ENCODE data around the gene STIMATE.

DNA sequence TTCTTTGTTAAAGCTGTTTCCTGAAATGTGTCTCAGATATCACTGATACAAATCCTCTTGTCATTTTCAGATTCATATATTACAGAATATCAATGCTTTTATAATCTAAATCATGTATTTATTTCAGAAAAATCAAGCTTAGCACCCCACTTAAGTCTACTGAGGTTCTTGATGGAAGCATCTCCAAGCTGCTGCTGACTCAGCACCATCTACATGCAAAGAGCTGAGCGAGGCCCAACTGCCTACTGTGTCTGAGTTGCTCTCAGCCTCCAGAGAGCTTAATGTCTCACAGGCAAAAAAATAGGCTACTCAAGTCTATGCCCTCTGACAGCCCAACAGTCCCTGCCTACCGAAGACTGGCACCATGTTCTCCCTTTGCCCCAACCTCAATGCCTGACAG is 29.2 kb upstream of the STIMATE start:
- TF ChIP-seq, protein P1, sequence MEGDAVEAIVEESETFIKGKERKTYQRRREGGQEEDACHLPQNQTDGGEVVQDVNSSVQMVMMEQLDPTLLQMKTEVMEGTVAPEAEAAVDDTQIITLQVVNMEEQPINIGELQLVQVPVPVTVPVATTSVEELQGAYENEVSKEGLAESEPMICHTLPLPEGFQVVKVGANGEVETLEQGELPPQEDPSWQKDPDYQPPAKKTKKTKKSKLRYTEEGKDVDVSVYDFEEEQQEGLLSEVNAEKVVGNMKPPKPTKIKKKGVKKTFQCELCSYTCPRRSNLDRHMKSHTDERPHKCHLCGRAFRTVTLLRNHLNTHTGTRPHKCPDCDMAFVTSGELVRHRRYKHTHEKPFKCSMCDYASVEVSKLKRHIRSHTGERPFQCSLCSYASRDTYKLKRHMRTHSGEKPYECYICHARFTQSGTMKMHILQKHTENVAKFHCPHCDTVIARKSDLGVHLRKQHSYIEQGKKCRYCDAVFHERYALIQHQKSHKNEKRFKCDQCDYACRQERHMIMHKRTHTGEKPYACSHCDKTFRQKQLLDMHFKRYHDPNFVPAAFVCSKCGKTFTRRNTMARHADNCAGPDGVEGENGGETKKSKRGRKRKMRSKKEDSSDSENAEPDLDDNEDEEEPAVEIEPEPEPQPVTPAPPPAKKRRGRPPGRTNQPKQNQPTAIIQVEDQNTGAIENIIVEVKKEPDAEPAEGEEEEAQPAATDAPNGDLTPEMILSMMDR (IDR thresholded peaks at IDR 0.05) = no peak
- TF ChIP-seq POLR2AphosphoS5 (IDR thresholded peaks at IDR 0.05) = no peak
